ENCODE measurements around the gene FAU.

FAU gene

DNA sequence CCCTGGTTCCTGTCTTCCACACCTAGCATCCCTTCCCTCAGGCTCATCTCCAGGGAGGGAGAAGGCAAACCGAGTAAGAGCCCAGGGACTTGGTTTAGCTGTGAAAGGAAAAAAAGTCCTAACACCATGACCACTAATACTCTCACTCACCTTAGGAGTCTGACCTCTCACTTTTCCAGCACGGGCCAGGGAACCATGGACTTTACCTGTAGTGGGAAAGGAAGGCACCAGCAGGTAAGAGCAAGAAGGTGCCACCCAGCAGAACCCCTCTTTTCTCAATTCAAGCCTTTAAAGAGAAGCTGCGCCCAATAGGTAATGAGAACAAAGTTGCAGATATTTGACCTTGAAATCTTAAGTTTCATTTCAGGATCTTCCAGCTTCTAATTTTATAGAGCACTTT is 1.1 kb downstream of the FAU start:
- no peak for TF ChIP-seq TAF1 (IDR thresholded peaks at IDR 0.05; ENCODE audit: borderline replicate concordance, insufficient read depth, low read length)
- TF ChIP-seq FOXP2 (optimal IDR thresholded peaks at IDR 0.05; ENCODE audit: borderline replicate concordance, extremely low read depth, extremely low read length, insufficient read depth) = no peak
- TF ChIP-seq, protein P1, sequence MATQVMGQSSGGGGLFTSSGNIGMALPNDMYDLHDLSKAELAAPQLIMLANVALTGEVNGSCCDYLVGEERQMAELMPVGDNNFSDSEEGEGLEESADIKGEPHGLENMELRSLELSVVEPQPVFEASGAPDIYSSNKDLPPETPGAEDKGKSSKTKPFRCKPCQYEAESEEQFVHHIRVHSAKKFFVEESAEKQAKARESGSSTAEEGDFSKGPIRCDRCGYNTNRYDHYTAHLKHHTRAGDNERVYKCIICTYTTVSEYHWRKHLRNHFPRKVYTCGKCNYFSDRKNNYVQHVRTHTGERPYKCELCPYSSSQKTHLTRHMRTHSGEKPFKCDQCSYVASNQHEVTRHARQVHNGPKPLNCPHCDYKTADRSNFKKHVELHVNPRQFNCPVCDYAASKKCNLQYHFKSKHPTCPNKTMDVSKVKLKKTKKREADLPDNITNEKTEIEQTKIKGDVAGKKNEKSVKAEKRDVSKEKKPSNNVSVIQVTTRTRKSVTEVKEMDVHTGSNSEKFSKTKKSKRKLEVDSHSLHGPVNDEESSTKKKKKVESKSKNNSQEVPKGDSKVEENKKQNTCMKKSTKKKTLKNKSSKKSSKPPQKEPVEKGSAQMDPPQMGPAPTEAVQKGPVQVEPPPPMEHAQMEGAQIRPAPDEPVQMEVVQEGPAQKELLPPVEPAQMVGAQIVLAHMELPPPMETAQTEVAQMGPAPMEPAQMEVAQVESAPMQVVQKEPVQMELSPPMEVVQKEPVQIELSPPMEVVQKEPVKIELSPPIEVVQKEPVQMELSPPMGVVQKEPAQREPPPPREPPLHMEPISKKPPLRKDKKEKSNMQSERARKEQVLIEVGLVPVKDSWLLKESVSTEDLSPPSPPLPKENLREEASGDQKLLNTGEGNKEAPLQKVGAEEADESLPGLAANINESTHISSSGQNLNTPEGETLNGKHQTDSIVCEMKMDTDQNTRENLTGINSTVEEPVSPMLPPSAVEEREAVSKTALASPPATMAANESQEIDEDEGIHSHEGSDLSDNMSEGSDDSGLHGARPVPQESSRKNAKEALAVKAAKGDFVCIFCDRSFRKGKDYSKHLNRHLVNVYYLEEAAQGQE (IDR thresholded peaks at IDR 0.05; ENCODE audit: insufficient read depth in 1 of 2, low read depth in 2 of 2, low read length in 2 of 2) = no peak
- no peak for TF ChIP-seq SIN3A (IDR thresholded peaks at IDR 0.05; ENCODE audit: borderline replicate concordance, insufficient read depth, low read length)
- TF ChIP-seq POLR2AphosphoS5 (IDR thresholded peaks at IDR 0.05; ENCODE audit: low read depth, low read length) = no peak

DNA sequence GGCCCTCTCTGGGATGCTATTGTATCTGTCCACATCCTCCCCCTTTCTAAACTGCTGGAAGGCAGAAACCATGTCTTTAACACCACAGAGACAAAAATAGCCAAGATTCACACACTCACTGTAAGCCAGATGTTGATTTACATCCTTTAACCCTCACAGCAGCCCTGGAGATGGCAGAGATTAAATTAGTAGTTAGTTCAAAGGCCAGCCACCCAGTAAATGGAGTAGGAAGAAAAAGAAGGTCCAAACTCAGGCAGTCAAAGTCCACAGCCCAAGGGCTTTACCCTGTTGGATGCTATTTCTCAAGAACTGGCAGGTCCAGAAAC is 2.3 kb downstream of the FAU start:
- TF ChIP-seq, protein P1 (IDR thresholded peaks at IDR 0.05; ENCODE audit: insufficient read depth in 1 of 2, low read depth in 2 of 2, low read length in 2 of 2) = no peak
- no peak for TF ChIP-seq FOXP2 (optimal IDR thresholded peaks at IDR 0.05; ENCODE audit: borderline replicate concordance, extremely low read depth, extremely low read length, insufficient read depth)
- no peak for TF ChIP-seq TAF1 (IDR thresholded peaks at IDR 0.05; ENCODE audit: borderline replicate concordance, insufficient read depth, low read length)
- no peak for TF ChIP-seq SIN3A (IDR thresholded peaks at IDR 0.05; ENCODE audit: borderline replicate concordance, insufficient read depth, low read length)
- TF ChIP-seq POLR2AphosphoS5 (IDR thresholded peaks at IDR 0.05; ENCODE audit: low read depth, low read length) = no peak

DNA sequence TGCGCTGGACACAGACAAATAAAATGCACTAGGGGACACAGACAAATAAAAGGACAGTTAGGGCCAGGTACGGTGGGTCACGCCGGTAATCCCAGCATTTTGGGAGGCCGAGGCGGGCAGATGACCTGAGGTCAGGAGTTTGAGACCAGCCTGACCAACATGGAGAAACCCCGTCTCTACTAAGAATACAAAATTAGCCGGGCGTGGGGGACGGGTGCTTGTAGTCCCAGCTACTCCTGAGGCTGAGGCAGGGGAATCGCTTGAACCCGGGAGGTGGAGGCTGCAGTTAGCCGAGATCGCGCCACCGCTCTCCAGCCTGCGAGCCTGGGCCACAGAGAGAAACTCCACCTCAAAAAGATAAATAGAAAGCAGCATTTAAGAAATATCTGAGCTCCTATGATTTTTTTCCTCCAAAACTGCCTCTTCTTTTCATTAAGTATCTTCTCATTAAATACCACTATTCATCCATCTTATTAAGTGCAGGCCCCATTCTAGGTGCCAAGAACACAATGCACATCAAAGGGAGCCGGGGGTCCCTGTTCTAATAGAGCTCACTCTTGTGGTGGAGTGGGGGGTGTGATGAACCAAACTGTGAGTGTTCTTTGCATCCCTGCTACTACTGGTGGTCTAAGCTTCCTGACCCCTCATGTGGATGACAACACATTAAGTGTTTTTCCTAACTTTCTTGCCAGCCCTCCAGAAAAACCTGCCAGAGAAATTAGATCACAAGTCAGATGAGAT is 3.7 kb downstream of the FAU start:
- no peak for TF ChIP-seq TAF1 (IDR thresholded peaks at IDR 0.05; ENCODE audit: borderline replicate concordance, insufficient read depth, low read length)
- TF ChIP-seq SIN3A (IDR thresholded peaks at IDR 0.05; ENCODE audit: borderline replicate concordance, insufficient read depth, low read length) = no peak
- TF ChIP-seq FOXP2 (optimal IDR thresholded peaks at IDR 0.05; ENCODE audit: borderline replicate concordance, extremely low read depth, extremely low read length, insufficient read depth) = no peak
- no peak for TF ChIP-seq POLR2AphosphoS5 (IDR thresholded peaks at IDR 0.05; ENCODE audit: low read depth, low read length)
- TF ChIP-seq, protein P1 (IDR thresholded peaks at IDR 0.05; ENCODE audit: insufficient read depth in 1 of 2, low read depth in 2 of 2, low read length in 2 of 2) = no peak

DNA sequence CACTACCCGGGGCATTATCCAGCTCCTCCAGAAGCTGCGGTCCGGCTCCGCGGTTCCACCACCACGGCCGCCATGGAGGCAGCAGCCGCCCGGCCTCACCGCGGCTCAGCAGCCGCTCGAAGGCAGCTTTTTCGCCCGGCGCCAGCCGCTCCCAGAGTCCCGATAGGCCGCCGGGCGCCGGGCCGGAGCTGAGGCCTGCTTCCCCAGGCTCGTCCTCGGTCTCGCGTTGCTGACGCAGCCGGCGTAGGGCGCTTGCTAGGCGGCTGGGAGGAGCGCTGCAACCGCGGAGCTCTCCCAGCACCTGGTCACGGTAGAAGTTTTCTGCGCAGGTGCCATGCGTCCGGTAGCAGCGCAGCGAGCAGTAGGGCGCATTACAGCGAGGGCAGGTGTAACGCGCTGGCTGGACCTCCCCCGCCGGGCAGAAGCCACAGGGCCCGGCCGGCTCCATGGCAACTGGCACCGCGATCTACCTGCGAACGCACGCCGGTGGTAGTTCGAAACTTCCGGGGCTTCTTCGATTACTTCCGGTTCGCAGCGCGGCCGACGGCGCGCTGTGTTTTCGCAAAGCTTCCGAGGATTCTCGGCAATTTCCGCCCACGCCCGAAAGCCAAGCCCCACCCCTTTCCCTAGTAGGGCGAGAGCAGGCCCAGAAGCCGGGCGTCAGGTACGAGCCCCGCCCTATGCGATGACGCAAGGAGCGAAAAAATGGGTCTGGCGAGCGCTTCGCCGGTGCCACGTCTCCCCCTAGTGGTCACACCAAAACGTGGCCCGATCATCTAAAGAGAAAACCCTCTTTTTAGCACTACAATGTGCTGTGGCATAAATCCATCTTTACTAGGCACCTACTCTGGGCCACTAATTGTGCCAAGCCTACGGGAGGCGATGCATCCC is 4.5 kb downstream of the FAU start, which contains the start of gene ZNHIT2:
ZNHIT2 (minus strand) TSS at position 496 of the 891 bp plus-strand sequence; CDS start at position 448, 48 bp downstream.
- TF ChIP-seq TAF1 (IDR thresholded peaks at IDR 0.05; ENCODE audit: borderline replicate concordance, insufficient read depth, low read length) (peak; percentile 71; the same call in 1 of the 2 replicates), FOXP2 (optimal IDR thresholded peaks at IDR 0.05; ENCODE audit: borderline replicate concordance, extremely low read depth, extremely low read length, insufficient read depth) (no peak), POLR2AphosphoS5 (IDR thresholded peaks at IDR 0.05; ENCODE audit: low read depth, low read length) (peak; percentile 66)

DNA sequence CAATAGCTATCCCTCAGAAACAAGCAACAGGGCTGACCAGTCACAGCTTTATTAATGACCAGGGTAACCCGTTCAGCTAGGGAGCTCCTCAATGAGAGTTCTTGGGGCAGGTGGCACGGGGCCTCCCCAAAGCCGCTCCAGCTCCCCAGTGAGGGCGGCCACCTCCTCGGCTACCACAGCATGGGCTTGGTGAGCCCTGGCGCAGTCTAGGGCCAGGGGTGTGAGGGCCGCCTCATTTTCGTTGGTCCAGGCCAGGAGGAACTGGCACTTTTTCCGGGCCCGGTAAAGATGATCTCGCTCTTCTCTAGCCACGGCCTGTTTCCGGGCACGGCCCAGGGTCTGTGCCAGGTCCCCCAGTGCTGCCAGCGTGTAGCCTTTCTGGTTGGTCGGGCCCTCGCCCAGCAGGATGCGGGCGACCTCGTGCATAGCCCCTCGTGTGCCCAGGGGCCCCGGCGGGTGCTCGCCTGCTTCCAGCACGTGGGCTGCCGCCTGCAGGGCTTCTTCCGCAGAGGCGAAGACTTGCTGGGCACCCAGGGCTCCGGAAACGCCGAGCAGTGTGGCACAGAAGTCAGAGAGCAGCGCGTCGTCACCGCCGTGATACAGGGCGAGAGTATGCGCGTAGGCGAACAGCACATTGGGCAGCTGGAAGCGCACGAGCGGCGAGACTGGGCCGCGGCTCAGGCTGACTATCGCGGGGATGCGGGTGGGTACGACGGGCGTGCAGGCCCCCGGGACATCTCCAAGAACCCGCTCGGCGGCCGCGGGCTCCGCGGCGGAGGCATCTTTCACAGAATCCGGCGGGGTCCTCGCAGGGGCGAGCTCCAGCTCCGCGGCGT is 5.3 kb downstream of the FAU start:
- TF ChIP-seq, protein P1 (IDR thresholded peaks at IDR 0.05; ENCODE audit: insufficient read depth in 1 of 2, low read depth in 2 of 2, low read length in 2 of 2) = no peak
- TF ChIP-seq POLR2AphosphoS5 (IDR thresholded peaks at IDR 0.05; ENCODE audit: low read depth, low read length) (peak; percentile 22; the same call in 1 of the 2 replicates), SIN3A (IDR thresholded peaks at IDR 0.05; ENCODE audit: borderline replicate concordance, insufficient read depth, low read length) (no peak), FOXP2 (optimal IDR thresholded peaks at IDR 0.05; ENCODE audit: borderline replicate concordance, extremely low read depth, extremely low read length, insufficient read depth) (no peak), TAF1 (IDR thresholded peaks at IDR 0.05; ENCODE audit: borderline replicate concordance, insufficient read depth, low read length) (no peak)
